Stimulated activated CD8-positive, alpha-beta memory T cell treated with anti-CD3 and anti-CD28 coated beads, Interleukin-4, amount 100 ng/mL, for 24 hours (primary cell): ENCODE data around the gene HPS3.
"Not testable (repeated sequence)": the region's sequence is repeated elsewhere in the genome, so short reads cannot be mapped to it uniquely, and the experiment has no call there.

Experiments used
- DNase-seq: peaks from one replicate; pipeline ENCODE4 v3.0.0-alpha.2; 2020; ENCODE audit warnings: low read depth

The HPS3 gene

GRCh38 chr3:149186721-149187120 lies 57.3 kb downstream of the HPS3 start:
- DNase-seq, result no peak

DNA sequence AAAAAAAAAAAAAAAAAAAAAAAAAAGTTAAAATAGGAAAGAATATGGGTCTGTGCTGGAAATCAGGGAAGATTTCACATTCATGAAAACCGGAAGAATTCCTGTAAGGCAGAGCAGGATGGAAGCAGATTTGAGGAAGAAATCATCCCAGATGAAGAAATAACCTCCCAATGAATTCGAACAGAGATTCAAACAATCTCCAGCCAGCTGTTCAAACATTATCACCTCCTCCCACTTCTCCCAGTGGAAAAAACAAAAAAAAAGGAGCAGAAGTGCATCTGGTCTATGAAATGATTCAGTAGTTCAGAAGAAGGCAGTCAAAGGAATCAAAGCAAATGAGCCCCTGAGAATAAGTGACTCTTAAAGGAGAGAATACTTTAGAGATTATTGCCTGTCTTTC lies 59.1 kb downstream of the HPS3 start:
- no peak for DNase-seq

DNA sequence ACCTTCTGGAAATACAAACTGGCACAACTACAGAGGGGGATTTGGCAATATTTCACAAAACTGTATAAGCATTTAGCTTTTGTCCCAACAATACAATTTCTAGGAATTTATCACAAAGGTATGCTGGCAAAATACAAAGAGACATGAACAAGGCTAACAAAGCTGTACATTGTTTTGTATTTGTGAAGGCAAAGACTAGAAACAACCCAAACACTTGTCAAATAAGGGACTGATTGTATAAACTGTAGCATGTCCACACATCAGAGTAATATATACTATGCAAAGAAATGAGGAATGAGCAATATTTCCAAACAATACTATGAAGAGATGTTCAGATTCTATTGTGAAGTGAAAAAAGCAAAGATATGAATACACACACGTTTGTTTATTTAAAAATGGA lies 65.8 kb downstream of the HPS3 start:
- DNase-seq, result no peak

- DNase-seq, result not testable (repeated sequence)
Observed at GRCh38 chr3:149196805-149197592, 67.6 kb downstream of the HPS3 start.

DNA sequence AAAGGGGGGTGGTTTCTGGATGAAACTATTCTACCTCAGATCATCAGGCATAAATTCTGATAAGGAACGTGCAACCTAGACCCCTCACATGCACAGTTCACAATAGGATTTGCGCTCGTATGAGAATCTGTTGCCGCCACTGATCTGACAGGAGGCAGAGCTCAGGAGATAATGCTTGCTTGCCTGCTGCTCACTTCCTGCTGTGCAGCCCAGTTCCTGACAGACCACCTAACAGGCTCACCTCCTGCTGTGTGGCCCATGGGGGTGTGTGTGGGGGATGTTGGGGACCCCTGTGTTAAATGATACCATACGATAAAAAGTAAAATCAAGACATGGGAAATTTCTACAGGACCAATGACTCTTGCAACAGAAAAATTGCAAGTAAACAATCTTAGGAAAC lies 68.2 kb downstream of the HPS3 start:
- DNase-seq, result no peak

- DNase-seq, result no peak
Observed at GRCh38 chr3:149198611-149199010, 69.2 kb downstream of the HPS3 start.

DNA sequence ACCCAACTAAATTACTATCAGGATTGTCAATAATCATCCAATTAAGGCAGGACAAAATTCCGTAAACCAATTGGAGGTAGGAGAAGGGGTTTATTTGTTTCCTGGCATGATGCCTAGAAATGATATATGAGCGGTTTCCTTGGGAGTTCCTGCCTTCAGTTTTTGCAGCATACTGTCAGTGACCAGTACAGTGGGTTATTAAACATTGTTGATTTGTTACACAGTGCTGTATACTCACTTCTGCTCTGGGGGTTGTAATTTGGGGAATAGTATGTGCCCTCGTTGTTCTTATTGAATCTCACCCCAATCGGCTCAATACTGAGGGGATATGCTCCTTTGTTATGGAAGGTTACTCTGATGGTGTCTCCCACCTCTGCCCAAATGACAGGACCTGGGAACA lies 70.0 kb downstream of the HPS3 start:
- DNase-seq, result no peak

DNA sequence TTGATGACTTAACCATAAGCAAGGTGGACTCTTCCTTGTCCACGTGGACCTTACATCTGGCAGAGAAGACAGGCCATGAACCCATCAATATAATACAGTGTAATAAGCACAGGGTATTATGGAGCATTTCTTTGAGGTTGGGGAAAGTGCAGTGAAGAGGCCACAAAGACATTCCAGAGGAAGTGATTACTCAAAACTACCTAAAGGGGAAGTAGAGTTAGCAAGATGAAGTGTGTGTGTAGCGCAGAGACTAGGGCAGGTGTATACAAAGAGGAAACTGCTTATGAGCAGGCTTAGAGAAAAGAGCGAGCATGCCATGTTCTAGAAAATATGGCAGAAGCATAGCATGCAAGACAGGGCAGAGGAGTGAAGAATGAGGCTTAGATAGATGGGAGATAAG lies 74.3 kb downstream of the HPS3 start:
- DNase-seq, result no peak

GRCh38 chr3:149204390-149204991 lies 75.1 kb downstream of the HPS3 start:
- DNase-seq, result no peak

DNA sequence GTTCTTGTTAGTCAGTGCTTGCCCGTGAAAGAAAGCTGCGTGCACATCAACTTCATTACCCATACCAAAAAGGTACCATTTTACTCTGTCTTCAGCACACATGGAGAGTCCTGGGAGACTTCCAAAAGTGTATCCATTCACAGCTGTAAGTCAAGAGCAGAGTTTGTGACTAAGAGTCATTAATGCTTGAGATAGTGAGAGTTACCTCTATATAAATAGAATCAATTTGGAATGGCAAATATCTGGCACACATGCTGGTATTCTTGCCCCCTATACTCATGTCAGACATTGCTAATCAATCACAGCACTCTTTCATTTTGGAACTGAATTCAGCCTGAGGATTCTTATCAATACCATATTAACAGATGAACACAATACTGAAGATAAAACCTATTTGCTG lies 78.0 kb downstream of the HPS3 start:
- no peak for DNase-seq

GRCh38 chr3:149209431-149209830 lies 80.0 kb downstream of the HPS3 start:
- DNase-seq, result no peak

- DNase-seq, result no peak
Observed at GRCh38 chr3:149212386-149212785, 82.9 kb downstream of the HPS3 start.

- no peak for DNase-seq
Observed at GRCh38 chr3:149214702-149215101, 85.3 kb downstream of the HPS3 start.

GRCh38 chr3:149215515-149215914 lies 86.1 kb downstream of the HPS3 start:
- no peak for DNase-seq

DNA sequence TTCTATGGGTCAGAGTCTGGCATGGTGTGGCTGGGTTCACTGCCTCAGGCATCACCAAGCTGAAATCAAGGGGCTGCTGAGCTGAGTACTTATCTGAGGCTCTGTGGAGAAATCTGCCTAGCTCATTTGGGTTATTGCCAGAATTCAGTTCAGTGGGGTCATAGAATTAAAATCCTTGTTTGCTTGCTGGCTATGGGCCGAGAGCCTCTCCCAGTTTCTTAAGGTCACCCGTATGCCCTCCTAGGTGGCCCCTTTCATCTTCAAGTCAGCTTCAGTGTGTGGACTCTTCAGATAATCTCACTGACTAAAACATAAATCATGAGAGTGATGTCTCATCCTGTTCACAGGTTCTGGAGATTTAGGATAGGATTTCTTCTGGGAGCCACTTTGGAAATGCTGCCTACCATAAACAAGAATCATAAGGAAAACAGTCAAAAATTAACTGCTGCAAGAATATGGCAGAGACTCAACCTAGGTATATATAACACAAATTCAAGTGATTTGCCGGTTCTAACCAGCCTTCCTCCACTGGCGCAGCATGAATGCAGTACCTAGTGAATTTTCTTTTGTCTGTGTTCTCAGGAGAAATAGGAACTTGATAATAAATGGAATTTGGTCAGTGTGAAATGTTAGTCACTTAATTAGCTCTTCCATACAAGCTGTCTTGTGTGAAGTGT lies 86.9 kb downstream of the HPS3 start:
- DNase-seq, result no peak

- DNase-seq, result no peak
Observed at GRCh38 chr3:149217347-149217746, 87.9 kb downstream of the HPS3 start.

DNA sequence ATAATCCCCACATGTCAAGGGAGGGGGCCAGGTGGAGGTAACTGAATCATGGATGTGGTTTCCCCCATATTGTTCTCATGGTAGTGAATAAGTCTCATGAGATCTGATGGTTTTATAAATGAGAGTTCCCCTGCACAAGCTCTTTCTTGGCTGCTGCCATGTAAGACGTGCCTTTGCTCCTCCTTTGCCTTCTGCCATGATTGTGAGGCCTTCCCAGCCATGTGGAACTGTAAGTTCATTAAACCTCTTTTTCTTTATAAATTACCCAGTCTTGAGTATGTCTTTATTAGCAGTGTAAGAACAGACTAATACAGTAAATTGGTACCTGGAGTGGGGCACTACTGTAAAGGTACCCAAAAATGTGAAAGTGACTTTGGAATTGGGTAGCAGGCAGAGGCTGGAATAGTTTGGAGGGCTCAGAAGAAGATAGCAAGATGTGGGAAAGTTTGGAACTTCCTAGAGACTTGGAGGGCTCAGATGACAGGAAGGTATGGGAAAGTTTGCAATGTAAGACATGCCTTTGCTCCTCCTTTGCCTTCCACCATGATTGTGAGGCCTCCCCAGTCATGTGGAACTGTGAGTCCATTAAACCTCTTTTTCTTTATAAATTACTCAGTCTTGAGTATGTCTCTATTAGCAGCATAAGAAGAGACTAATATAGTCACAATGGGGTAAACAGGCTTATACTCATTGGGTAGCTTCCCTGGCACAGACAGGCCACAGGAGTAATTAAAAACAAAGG lies 90.1 kb downstream of the HPS3 start:
- not testable (repeated sequence) for DNase-seq

- DNase-seq, result no peak
Observed at GRCh38 chr3:149221783-149222517, 92.5 kb downstream of the HPS3 start, which contains the start of gene CP. Gene CP (minus strand): TSS chr3:149221829. CDS start chr3:149221792, 37 bp downstream.
